Astrocyte (in vitro differentiated cells and primary cell): Measurements from ENCODE around the gene FBXO30. TPM values are rescaled to one million over a fixed set of nuclear protein-coding genes. Genes with fewer than 3 reads are reported as not detected.

Experiments
- DNase-seq: peaks from one replicate; pipeline ENCODE4 v3.0.0-alpha.2; 2010; ENCODE audit warnings: low read depth
- FAIRE-seq: peaks from 2 replicates; lab custom pipeline; 2011; peaks lifted over from hg19 to GRCh38; lab: Jason Lieb, UNC
- H2AFZ ChIP-seq: 2 replicates; pipeline ENCODE4 v1.6.0; 2012; ENCODE audit warnings: low read depth, low read length, inconsistent platforms
- H3K27ac ChIP-seq: 2 replicates; pipeline ENCODE4 v1.5.1; 2011; ENCODE audit warnings: low read depth, low read length, inconsistent platforms
- H3K27me3 ChIP-seq: 2 replicates; pipeline ENCODE4 v1.6.0; 2011; ENCODE audit warnings: low read length, inconsistent platforms; ENCODE audit not compliant: insufficient read depth
- H3K36me3 ChIP-seq: 2 replicates; pipeline ENCODE4 v1.5.1; 2011; ENCODE audit warnings: low read length, inconsistent platforms; ENCODE audit not compliant: insufficient read depth
- H3K4me1 ChIP-seq: 2 replicates; pipeline ENCODE4 v1.5.1; 2011; ENCODE audit warnings: low read length, inconsistent platforms; ENCODE audit not compliant: insufficient read depth
- H3K4me2 ChIP-seq: 2 replicates; pipeline ENCODE4 v1.6.0; 2012; ENCODE audit warnings: low read length, inconsistent platforms
- H3K4me3 ChIP-seq: 2 replicates; pipeline ENCODE4 v1.5.1; 2011; ENCODE audit warnings: low read depth, mild to moderate bottlenecking, low read length, inconsistent platforms; ENCODE audit not compliant: insufficient read depth
- H3K79me2 ChIP-seq: 2 replicates; pipeline ENCODE4 v1.6.0; 2012; ENCODE audit warnings: mild to moderate bottlenecking, low read length, inconsistent platforms; ENCODE audit not compliant: insufficient read depth
- H3K9ac ChIP-seq: 2 replicates; pipeline ENCODE4 v1.6.0; 2012; ENCODE audit warnings: mild to moderate bottlenecking, low read length, inconsistent platforms
- H3K9me3 ChIP-seq: 2 replicates; pipeline ENCODE4 v1.5.1; 2012; ENCODE audit warnings: low read depth, mild to moderate bottlenecking, low read length, inconsistent platforms; ENCODE audit not compliant: insufficient read depth
- H4K20me1 ChIP-seq: 2 replicates; pipeline ENCODE4 v1.6.0; 2012; ENCODE audit warnings: low read length, inconsistent platforms; ENCODE audit not compliant: insufficient read depth
- H3K27ac Mint-ChIP-seq: one replicate; pipeline ENCODE4 v1.8.0; 2021; ENCODE audit warnings: mild to moderate bottlenecking, mixed read lengths; ENCODE audit not compliant: unreplicated experiment
- H3K27me3 Mint-ChIP-seq: one replicate; pipeline ENCODE4 v1.8.0; 2021; ENCODE audit warnings: low read depth, mixed read lengths; ENCODE audit not compliant: unreplicated experiment
- H3K36me3 Mint-ChIP-seq: one replicate; pipeline ENCODE4 v1.8.0; 2021; ENCODE audit warnings: low read depth, mixed read lengths; ENCODE audit not compliant: unreplicated experiment
- H3K4me1 Mint-ChIP-seq: one replicate; pipeline ENCODE4 v1.8.0; 2021; ENCODE audit warnings: low read depth, mixed read lengths; ENCODE audit not compliant: unreplicated experiment
- H3K4me3 Mint-ChIP-seq: one replicate; pipeline ENCODE4 v1.8.0; 2021; ENCODE audit warnings: mild to moderate bottlenecking, moderate library complexity, mixed read lengths; ENCODE audit not compliant: unreplicated experiment
- H3K9me3 Mint-ChIP-seq: one replicate; pipeline ENCODE4 v1.8.0; 2021; ENCODE audit warnings: mild to moderate bottlenecking, mixed read lengths; ENCODE audit not compliant: unreplicated experiment
- EZH2 ChIP-seq: IDR thresholded peaks from 2 replicates; pipeline ENCODE4 v1.6.1; 2012; ENCODE audit warnings: mild to moderate bottlenecking, low read length, inconsistent platforms; ENCODE audit not compliant: insufficient read depth
- total RNA-seq: library from RNA; stranded (reverse); gene quantifications from 2 replicates; pipeline ENCODE4 v1.2.1, GENCODE V29; 2021
- TF ChIP-seq, protein P1 (sequence below): IDR thresholded peaks from 2 replicates; pipeline ENCODE4 v1.5.1; 2011; ENCODE audit warnings: low read depth, mild to moderate bottlenecking, inconsistent platforms, low read length, moderate library complexity; ENCODE audit not compliant: insufficient read depth

The FBXO30 gene
- total RNA-seq, 1 donor from 2014 or later: 13.6 TPM

DNA sequence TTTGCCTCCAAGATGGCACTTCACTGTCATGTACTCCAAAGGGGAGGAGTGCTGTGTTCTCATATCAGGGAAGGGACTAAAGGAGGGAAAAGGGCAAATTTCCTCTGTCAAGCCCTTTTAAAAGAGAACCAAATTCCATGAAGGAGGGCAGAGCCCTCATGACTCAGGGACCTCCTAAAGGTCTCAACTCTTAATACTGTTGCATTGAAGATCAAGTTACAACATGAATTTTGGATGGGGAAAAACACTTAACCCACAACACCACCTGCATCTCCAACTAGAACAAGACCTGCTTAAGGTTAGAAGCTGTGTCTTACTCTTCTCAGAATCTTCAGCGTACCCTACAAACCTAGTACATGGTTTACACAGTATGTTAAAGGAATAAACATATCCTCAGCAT is 23.7 kb upstream of the FBXO30 start:
- H3K9ac ChIP-seq: no peak overlapping the region
- H2AFZ ChIP-seq: no peak overlapping the region
- no peak for DNase-seq
- Mint-ChIP-seq H3K4me1 (peaks cover 14% of the 10 kb centered on the region), H3K9me3 (no peaks in the 10 kb centered on the region), H3K27me3 (no peaks in the 10 kb centered on the region), H3K4me3 (no peak overlapping the region), H3K27ac (no peak overlapping the region), H3K36me3 (no peaks in the 10 kb centered on the region)
- H3K4me2 ChIP-seq: no peak overlapping the region
- FAIRE-seq: no peak
- H3K4me1 ChIP-seq: no peaks in the 10 kb centered on the region
- H3K4me3 ChIP-seq: no peak overlapping the region
- no peak overlapping the region for H3K27ac ChIP-seq
- H3K9me3 ChIP-seq: no peaks in the 10 kb centered on the region
- H4K20me1 ChIP-seq: no peaks in the 10 kb centered on the region
- H3K79me2 ChIP-seq: no peaks in the 10 kb centered on the region
- H3K27me3 ChIP-seq: no peaks in the 10 kb centered on the region
- no peaks in the 10 kb centered on the region for H3K36me3 ChIP-seq
- TF ChIP-seq EZH2: no peak
- TF ChIP-seq, protein P1, sequence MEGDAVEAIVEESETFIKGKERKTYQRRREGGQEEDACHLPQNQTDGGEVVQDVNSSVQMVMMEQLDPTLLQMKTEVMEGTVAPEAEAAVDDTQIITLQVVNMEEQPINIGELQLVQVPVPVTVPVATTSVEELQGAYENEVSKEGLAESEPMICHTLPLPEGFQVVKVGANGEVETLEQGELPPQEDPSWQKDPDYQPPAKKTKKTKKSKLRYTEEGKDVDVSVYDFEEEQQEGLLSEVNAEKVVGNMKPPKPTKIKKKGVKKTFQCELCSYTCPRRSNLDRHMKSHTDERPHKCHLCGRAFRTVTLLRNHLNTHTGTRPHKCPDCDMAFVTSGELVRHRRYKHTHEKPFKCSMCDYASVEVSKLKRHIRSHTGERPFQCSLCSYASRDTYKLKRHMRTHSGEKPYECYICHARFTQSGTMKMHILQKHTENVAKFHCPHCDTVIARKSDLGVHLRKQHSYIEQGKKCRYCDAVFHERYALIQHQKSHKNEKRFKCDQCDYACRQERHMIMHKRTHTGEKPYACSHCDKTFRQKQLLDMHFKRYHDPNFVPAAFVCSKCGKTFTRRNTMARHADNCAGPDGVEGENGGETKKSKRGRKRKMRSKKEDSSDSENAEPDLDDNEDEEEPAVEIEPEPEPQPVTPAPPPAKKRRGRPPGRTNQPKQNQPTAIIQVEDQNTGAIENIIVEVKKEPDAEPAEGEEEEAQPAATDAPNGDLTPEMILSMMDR: no peak

DNA sequence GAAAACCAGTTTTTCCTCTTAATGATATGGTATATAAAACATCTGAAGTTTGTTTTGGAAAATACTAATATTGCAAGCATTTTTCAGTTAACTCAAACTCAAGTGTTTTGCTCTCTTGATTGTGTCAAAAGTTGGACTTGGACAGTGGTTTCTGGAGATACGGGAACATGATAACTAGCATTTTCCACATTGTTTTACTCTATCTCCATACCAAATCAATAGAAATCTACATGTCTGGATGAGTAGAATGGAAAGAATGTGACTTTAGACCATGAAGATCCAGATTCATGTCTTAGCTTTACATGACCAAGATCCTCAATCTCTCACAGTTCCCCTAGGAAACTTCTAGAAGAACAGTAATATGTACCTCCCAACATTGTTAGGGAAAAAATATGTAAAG is 22.2 kb upstream of the FBXO30 start:
- no peaks in the 10 kb centered on the region for H3K9me3 ChIP-seq
- H3K4me3 ChIP-seq: no peak overlapping the region
- H3K36me3 ChIP-seq: no peaks in the 10 kb centered on the region
- TF ChIP-seq EZH2: no peak
- TF ChIP-seq, protein P1: no peak
- Mint-ChIP-seq H3K27ac (peak overlapping the region; percentile 70), H3K36me3 (no peaks in the 10 kb centered on the region), H3K4me3 (no peak overlapping the region), H3K9me3 (no peaks in the 10 kb centered on the region), H3K4me1 (peaks cover 14% of the 10 kb centered on the region), H3K27me3 (no peaks in the 10 kb centered on the region)
- no peak overlapping the region for H3K9ac ChIP-seq
- peak; percentile 55 for DNase-seq
- H2AFZ ChIP-seq: no peak overlapping the region
- no peak overlapping the region for H3K27ac ChIP-seq
- H4K20me1 ChIP-seq: no peaks in the 10 kb centered on the region
- H3K79me2 ChIP-seq: no peaks in the 10 kb centered on the region
- no peak overlapping the region for H3K4me2 ChIP-seq
- FAIRE-seq: peak; percentile 50
- H3K4me1 ChIP-seq: no peaks in the 10 kb centered on the region
- no peaks in the 10 kb centered on the region for H3K27me3 ChIP-seq

DNA sequence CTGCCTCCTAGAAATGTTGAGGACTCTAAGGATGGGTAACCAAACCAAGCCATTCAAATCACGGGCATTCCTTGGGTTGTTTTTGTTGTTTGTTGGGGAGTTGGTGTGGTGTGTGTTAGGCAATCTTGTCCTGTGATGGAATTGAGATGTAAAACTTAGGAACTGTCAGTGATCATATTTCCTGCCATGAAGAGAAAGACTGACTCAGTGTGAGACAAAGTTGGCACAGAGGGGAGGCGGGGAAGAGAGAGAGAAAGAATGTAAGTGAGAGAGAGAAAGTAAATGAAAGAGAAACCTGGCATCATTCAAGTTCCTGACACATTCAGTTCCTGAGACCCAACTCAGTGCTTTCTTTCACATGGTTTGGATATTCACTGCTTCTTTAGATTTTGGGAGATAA is 21.6 kb upstream of the FBXO30 start:
- no peak overlapping the region for H3K4me3 ChIP-seq
- Mint-ChIP-seq H3K4me3 (no peak overlapping the region), H3K9me3 (no peaks in the 10 kb centered on the region), H3K27me3 (no peaks in the 10 kb centered on the region), H3K36me3 (no peaks in the 10 kb centered on the region), H3K4me1 (peaks cover 14% of the 10 kb centered on the region), H3K27ac (peak overlapping the region; percentile 70)
- no peaks in the 10 kb centered on the region for H3K79me2 ChIP-seq
- DNase-seq (peak; percentile 43), FAIRE-seq (peak; percentile 34)
- H3K27me3 ChIP-seq: no peaks in the 10 kb centered on the region
- H3K9ac ChIP-seq: no peak overlapping the region
- no peaks in the 10 kb centered on the region for H3K9me3 ChIP-seq
- H3K4me2 ChIP-seq: peak overlapping the region; percentile 4
- H3K4me1 ChIP-seq: no peaks in the 10 kb centered on the region
- no peaks in the 10 kb centered on the region for H4K20me1 ChIP-seq
- no peaks in the 10 kb centered on the region for H3K36me3 ChIP-seq
- no peak overlapping the region for H2AFZ ChIP-seq
- no peak for TF ChIP-seq EZH2
- TF ChIP-seq, protein P1: no peak
- H3K27ac ChIP-seq: no peak overlapping the region
